Measurements from ENCODE around the gene KRTAP5-2. TPM values are rescaled to one million over a fixed set of nuclear protein-coding genes. Genes with fewer than 3 reads are reported as not detected.

Gene KRTAP5-2
- total RNA-seq, 6 experiments from 2014 or later: not detected

- no peak overlapping the region for H3K4me3 Mint-ChIP-seq
- peaks cover under 1% of the 10 kb centered on the region; the same call in 1 of the 2 replicates for H3K4me1 Mint-ChIP-seq (ENCODE audit: low read depth)
- no peak for DNase-seq
- no peaks in the 10 kb centered on the region for H3K36me3 Mint-ChIP-seq (ENCODE audit: low read depth)
- TF ChIP-seq CTCF (IDR thresholded peaks at IDR 0.05): no peak
- H3K27ac Mint-ChIP-seq: no peak overlapping the region
- peaks cover 55% of the 10 kb centered on the region for H3K27me3 Mint-ChIP-seq (ENCODE audit: insufficient read depth)
- H3K9me3 Mint-ChIP-seq: no peaks in the 10 kb centered on the region
These were observed 26.5 kb upstream of the KRTAP5-2 start for GRCh38 chr11:1624621-1625020.

- Mint-ChIP-seq H3K27me3 (ENCODE audit: insufficient read depth) (peaks cover 49% of the 10 kb centered on the region), H3K4me1 (ENCODE audit: low read depth) (peaks cover 6% of the 10 kb centered on the region; the same call in 1 of the 2 replicates), H3K9me3 (no peaks in the 10 kb centered on the region), H3K27ac (no peak overlapping the region), H3K36me3 (ENCODE audit: low read depth) (no peaks in the 10 kb centered on the region), H3K4me3 (no peak overlapping the region)
- no peak for DNase-seq
- no peak for TF ChIP-seq CTCF (IDR thresholded peaks at IDR 0.05)
These were observed 25.6 kb upstream of the KRTAP5-2 start for GRCh38 chr11:1623716-1624115.

GRCh38 chr11:1622086-1622485, 24.0 kb upstream of the KRTAP5-2 start, which contains the start of gene KRTAP5-4:
KRTAP5-4 (minus strand) TSS chr11:1622138; CDS start chr11:1622093, 45 bp downstream.
- no peak for TF ChIP-seq CTCF (IDR thresholded peaks at IDR 0.05)
- Mint-ChIP-seq H3K4me1 (ENCODE audit: low read depth) (peaks cover 6% of the 10 kb centered on the region; the same call in 1 of the 2 replicates), H3K36me3 (ENCODE audit: low read depth) (no peaks in the 10 kb centered on the region), H3K9me3 (no peaks in the 10 kb centered on the region), H3K27ac (no peak within 1 kb of the TSS), H3K27me3 (ENCODE audit: insufficient read depth) (peaks cover 47% of the 10 kb centered on the region), H3K4me3 (no peak within 1 kb of the TSS)
- DNase-seq: no peak

GRCh38 chr11:1619449-1619848, 21.4 kb upstream of the KRTAP5-2 start:
- TF ChIP-seq CTCF (IDR thresholded peaks at IDR 0.05): no peak
- H3K27me3 Mint-ChIP-seq (ENCODE audit: insufficient read depth): peaks cover 34% of the 10 kb centered on the region

GRCh38 chr11:1618231-1618630, 20.1 kb upstream of the KRTAP5-2 start:
- Mint-ChIP-seq H3K4me3 (no peak overlapping the region), H3K27ac (no peak overlapping the region), H3K27me3 (ENCODE audit: insufficient read depth) (peaks cover 33% of the 10 kb centered on the region), H3K4me1 (ENCODE audit: low read depth) (peaks cover 6% of the 10 kb centered on the region; the same call in 1 of the 2 replicates), H3K36me3 (ENCODE audit: low read depth) (no peaks in the 10 kb centered on the region), H3K9me3 (no peaks in the 10 kb centered on the region)
- TF ChIP-seq CTCF (IDR thresholded peaks at IDR 0.05): no peak
- no peak for DNase-seq

More at GRCh38 chr11:1619449-1619848, 21.4 kb upstream of the KRTAP5-2 start:
- Mint-ChIP-seq H3K9me3 (no peaks in the 10 kb centered on the region), H3K4me1 (ENCODE audit: low read depth) (peaks cover 6% of the 10 kb centered on the region; the same call in 1 of the 2 replicates), H3K36me3 (ENCODE audit: low read depth) (no peaks in the 10 kb centered on the region), H3K27ac (no peak overlapping the region), H3K4me3 (no peak overlapping the region)
- DNase-seq: no peak
